MM.1S (cell line): ENCODE measurements around the gene ASPRV1.

Experiments used
- DNase-seq: peaks from one replicate; pipeline ENCODE4 v3.0.0-alpha.2; 2015
- H2AFZ ChIP-seq: fragments of 300-600 bp; sonication (generic); 2 replicates; pipeline ENCODE4 v1.6.0; 2016; ENCODE audit warnings: antibody characterized with exemption, low read length
- H3F3A ChIP-seq: fragments of 300-600 bp; sonication (generic); 2 replicates; pipeline ENCODE4 v1.6.1; 2016; ENCODE audit warnings: mild to moderate bottlenecking, antibody characterized with exemption, low read length, moderate library complexity, mixed read lengths; ENCODE audit not compliant: insufficient read depth
- H3K27ac ChIP-seq: fragments of 300-600 bp; sonication (generic); 2 replicates; pipeline ENCODE4 v1.5.1; 2016; ENCODE audit warnings: mild to moderate bottlenecking, low read length
- H3K27me3 ChIP-seq: fragments of 300-600 bp; sonication (generic); replicated peaks from 2 replicates; pipeline ENCODE4 v1.6.0; 2016; ENCODE audit warnings: low read length; ENCODE audit not compliant: insufficient read depth
- H3K36me3 ChIP-seq: fragments of 300-600 bp; sonication (generic); replicated peaks from 2 replicates; pipeline ENCODE4 v1.6.1; 2016; ENCODE audit warnings: mild to moderate bottlenecking, low read length, mixed read lengths; ENCODE audit not compliant: insufficient read depth
- H3K4me1 ChIP-seq: fragments of 300-600 bp; sonication (generic); 2 replicates; pipeline ENCODE4 v1.6.1; 2016; ENCODE audit warnings: low read length, mixed read lengths
- H3K4me2 ChIP-seq: fragments of 300-600 bp; sonication (generic); 2 replicates; pipeline ENCODE4 v1.6.0; 2016; ENCODE audit warnings: low read depth, low read length
- H3K4me3 ChIP-seq: fragments of 300-600 bp; sonication (generic); 2 replicates; pipeline ENCODE4 v1.5.1; 2016; ENCODE audit warnings: low read length, mixed read lengths
- H3K79me2 ChIP-seq: fragments of 300-600 bp; sonication (generic); 2 replicates; pipeline ENCODE4 v1.6.1; 2016; ENCODE audit warnings: mixed run types, low read length, mixed read lengths
- H3K9ac ChIP-seq: fragments of 300-600 bp; sonication (generic); 2 replicates; pipeline ENCODE4 v1.6.1; 2016; ENCODE audit warnings: low read length, mixed read lengths
- H3K9me2 ChIP-seq: fragments of 300-600 bp; sonication (generic); replicated peaks from 2 replicates; pipeline ENCODE4 v1.6.1; 2016; ENCODE audit warnings: mild to moderate bottlenecking, low read length, mixed read lengths; ENCODE audit not compliant: insufficient read depth
- H3K9me3 ChIP-seq: fragments of 300-600 bp; sonication (generic); replicated peaks from 2 replicates; pipeline ENCODE4 v1.6.1; 2016; ENCODE audit warnings: mild to moderate bottlenecking, low read length, mixed read lengths; ENCODE audit not compliant: insufficient read depth
- H4K20me1 ChIP-seq: fragments of 300-600 bp; sonication (generic); 2 replicates; pipeline ENCODE4 v1.6.1; 2016; ENCODE audit warnings: mild to moderate bottlenecking, low read length, moderate library complexity, mixed read lengths; ENCODE audit not compliant: insufficient read depth
- CTCF ChIP-seq: fragments of 300-600 bp; sonication (generic); IDR thresholded peaks from 2 replicates; pipeline ENCODE4 v1.5.1; 2016; ENCODE audit warnings: antibody characterized with exemption, low read length, mixed read lengths
- EZH2 ChIP-seq: fragments of 300-600 bp; sonication (generic); optimal IDR thresholded peaks from 2 replicates; pipeline ENCODE3; 2017; ENCODE audit warnings: low read depth, mild to moderate bottlenecking, antibody characterized with exemption, low read length, mixed read lengths
- EZH2phosphoT487 ChIP-seq: fragments of 300-600 bp; sonication (generic); IDR thresholded peaks from 2 replicates; pipeline ENCODE4 v1.6.1; 2018; ENCODE audit warnings: antibody characterized with exemption, low read length

Gene ASPRV1

DNA sequence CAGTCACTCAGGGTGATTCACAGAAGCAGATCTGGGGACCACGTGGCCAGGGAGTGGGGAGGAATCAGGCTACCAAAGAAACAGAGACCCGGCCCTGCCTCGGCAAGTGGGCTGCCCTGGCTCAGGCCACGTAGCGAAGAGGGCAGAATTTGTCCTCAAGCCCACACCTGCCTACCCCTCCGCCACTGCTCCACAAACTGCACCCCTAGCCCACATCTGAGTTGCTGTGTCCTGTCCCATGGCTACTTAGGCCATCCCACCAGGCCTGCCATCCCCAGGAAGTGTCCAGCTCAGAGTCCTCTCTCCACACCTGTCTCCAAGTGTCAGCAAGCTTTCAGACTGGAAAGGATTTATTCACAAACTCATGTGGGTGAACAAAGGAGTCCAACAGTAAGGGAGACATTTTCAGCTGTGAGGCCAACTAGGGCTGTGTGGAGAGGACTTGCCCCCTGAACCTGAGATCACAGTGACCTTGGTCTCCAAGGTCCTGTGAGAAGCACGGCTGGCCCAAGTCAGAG lies 31.7 kb upstream of the ASPRV1 start:
- TF ChIP-seq EZH2phosphoT487 (no peak), EZH2 (no peak), CTCF (no peak)
- Histone ChIP-seq H3K4me3 (no peak overlapping the region), H3K27me3 (no peaks in the 10 kb centered on the region), H3K9ac (no peak overlapping the region), H3F3A (no peaks in the 10 kb centered on the region), H3K9me2 (no peaks in the 10 kb centered on the region), H3K9me3 (no peaks in the 10 kb centered on the region), H4K20me1 (no peaks in the 10 kb centered on the region), H3K4me1 (0 out of 2 replicates have a peak, but pooled peaks cover 4% of the 10 kb centered on the region), H3K36me3 (no peaks in the 10 kb centered on the region), H3K79me2 (no peaks in the 10 kb centered on the region), H3K27ac (no peak overlapping the region), H2AFZ (no peak overlapping the region), H3K4me2 (no peak overlapping the region)
- no peak for DNase-seq

- Histone ChIP-seq H3K4me1 (0 out of 2 replicates have a peak, but pooled peaks cover 1% of the 10 kb centered on the region), H3K9me3 (no peaks in the 10 kb centered on the region), H3K79me2 (no peaks in the 10 kb centered on the region), H3K9me2 (no peaks in the 10 kb centered on the region), H4K20me1 (no peaks in the 10 kb centered on the region), H3F3A (no peaks in the 10 kb centered on the region), H2AFZ (no peak overlapping the region), H3K4me2 (no peak overlapping the region), H3K9ac (no peak overlapping the region), H3K27me3 (no peaks in the 10 kb centered on the region), H3K36me3 (no peaks in the 10 kb centered on the region), H3K27ac (no peak overlapping the region), H3K4me3 (no peak overlapping the region)
- DNase-seq: no peak
- TF ChIP-seq EZH2phosphoT487: no peak
- TF ChIP-seq CTCF: no peak
Measured at GRCh38 chr2:69992310-69993047, 31.0 kb upstream of the ASPRV1 start.

- no peak overlapping the region for H3K27ac ChIP-seq
- no peak overlapping the region for H2AFZ ChIP-seq
- no peak overlapping the region for H3K4me2 ChIP-seq
- H3K9ac ChIP-seq: no peak overlapping the region
- TF ChIP-seq EZH2phosphoT487 (no peak), EZH2 (no peak), CTCF (no peak)
- no peaks in the 10 kb centered on the region for H3K4me1 ChIP-seq
- no peaks in the 10 kb centered on the region for H4K20me1 ChIP-seq
- H3K9me2 ChIP-seq: no peaks in the 10 kb centered on the region
- no peaks in the 10 kb centered on the region for H3K27me3 ChIP-seq
- H3K79me2 ChIP-seq: no peaks in the 10 kb centered on the region
- H3K36me3 ChIP-seq: no peaks in the 10 kb centered on the region
- H3F3A ChIP-seq: no peaks in the 10 kb centered on the region
- DNase-seq: no peak
- no peaks in the 10 kb centered on the region for H3K9me3 ChIP-seq
- no peak overlapping the region for H3K4me3 ChIP-seq
Measured at GRCh38 chr2:69989441-69990105, 28.1 kb upstream of the ASPRV1 start.
